Putamen (tissue), 1 donor: ENCODE results near the gene TBX21.

ENCODE experiments used
- DNase-seq: peaks from one replicate; pipeline ENCODE4 v3.0.0-alpha.2; 2016; ENCODE audit warnings: low spot score

TBX21 gene

DNA sequence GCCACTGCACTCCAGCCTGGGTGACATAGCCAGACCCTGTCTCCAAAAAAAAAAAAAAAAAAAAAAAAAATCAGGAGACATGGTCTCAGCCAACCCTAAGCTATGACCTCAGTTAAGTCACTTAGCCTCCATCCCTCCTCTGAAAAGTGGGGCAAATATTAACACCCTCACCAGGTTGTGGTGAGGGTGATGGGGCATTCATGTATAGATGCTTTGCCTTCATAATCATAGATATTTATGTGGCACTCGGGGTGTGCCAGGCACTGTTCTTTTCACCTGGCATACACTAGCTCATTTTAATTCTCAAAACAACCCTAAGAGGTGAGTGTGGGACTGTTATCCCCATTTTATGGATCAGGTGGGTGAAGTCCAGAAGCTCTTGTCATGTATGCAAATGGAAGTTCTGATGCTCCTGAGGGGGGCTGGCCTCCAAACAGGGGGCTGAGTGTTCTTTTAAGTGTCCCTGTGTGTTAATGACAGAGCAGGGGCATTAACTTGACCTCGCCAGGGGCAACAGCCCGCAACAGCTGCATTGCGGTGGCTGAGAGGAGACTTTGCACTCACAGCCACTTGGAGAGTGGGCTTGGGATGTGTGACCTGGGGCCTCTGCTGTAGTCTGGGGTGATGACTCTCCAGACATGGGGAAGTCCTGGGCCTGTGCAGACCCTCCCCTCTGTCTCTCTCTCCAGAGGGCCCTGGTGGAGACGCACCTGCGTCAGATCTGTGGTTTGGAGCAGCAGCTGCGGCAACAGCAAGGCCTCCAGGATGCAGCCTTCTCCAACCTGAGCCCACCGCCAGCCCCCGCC is 34.9 kb upstream of the TBX21 start:
- no peak for DNase-seq

DNA sequence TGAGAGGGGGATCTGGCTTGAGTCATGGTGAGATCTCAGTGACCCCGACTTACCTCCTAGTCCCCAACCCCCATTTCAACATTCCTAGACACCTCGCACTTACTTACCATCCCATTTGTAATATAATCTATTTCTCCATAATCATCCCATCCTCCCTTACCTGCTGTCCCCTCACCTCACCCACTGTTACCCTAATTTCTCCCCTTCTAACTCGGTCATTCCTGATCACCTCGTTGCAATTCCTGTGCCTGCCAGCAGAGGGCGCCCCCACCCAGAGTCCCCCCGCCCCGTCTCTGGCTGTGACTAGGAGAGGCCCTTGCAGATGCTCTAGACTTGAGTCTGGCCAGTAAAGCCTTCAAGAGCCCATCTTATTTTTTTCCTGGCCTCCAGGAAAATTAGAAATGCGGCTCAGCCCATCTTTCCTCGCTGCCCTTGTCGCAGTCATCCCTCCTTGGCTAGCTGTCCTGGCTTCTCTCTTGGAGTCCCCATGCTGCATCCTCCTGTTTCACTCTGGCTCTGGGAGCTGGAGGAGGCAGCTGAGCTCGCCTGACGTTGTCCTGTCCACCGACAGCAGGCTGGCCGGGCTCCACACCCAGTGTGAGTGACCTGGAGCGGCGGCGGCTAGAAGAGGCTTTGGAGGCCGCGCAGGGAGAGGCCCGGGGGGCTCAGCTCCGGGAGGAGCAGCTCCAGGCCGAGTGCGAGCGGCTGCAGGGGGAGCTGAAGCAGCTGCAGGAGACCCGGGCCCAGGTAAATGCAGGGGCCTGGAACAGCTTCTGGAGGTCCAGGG is 34.1 kb upstream of the TBX21 start:
- DNase-seq, result no peak

DNA sequence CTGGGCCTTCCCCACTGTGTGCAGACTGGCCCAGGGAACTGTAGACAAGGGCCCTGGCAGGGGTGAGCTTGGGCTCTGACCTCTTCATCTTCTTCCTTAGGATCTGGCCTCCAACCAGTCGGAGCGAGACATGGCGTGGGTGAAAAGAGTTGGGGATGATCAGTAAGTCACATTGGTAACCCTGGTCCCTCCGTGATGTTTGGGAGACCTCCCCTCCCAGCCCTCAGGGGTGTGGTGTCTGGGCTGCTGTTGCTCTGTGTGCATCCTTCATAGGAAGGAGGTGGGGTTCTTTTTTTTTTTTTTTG is 33.5 kb upstream of the TBX21 start:
- no peak for DNase-seq

DNA sequence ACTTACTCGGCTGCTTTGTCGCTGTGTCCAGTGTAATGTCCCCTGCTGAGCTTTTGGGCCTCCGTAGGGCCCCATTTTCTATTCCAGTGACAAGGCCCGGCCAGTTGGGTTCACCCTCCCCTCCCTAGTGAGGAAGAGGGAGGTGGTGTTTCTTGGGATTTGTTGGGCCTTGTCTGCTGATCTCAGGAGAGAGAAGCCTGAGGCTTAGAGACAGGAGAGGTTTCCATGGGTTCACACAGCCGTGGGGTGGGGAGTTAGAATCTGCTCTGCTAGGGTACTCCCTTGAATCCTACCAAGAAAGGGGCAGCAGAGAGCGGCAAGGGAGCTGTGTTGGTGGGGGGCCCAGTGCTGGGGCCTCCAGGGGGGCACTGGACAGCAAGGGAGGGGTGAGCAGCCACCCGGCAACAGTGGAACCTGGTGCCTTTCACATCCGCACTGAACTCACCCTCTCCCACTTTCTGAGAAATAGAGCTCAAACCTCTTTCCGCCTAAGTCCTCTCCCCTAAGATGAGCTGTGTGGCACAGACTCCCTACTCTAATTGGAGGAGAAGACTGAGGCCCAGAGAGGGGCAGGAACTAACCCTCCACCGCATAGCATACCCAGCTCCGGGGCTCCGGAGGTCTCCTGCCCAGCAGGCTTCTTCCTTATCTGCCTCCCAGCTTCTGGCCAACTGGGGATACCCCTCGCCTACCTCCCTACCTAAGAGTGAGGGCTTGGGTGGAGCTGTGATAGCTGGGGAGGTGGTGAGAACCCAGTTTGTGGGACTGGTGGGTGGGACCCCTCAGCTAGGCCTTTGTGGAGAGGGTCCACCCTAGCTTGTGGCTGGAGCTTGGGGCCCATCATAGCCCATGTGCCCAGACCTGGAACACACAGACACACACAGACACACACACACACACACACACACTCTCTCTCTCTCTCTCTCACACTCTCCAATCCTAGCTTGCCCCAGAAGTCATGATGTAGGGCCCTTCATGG is 32.3 kb upstream of the TBX21 start:
- no peak for DNase-seq

- DNase-seq, result no peak
Measured at GRCh38 chr17:47701608-47702007, 31.4 kb upstream of the TBX21 start.

DNA sequence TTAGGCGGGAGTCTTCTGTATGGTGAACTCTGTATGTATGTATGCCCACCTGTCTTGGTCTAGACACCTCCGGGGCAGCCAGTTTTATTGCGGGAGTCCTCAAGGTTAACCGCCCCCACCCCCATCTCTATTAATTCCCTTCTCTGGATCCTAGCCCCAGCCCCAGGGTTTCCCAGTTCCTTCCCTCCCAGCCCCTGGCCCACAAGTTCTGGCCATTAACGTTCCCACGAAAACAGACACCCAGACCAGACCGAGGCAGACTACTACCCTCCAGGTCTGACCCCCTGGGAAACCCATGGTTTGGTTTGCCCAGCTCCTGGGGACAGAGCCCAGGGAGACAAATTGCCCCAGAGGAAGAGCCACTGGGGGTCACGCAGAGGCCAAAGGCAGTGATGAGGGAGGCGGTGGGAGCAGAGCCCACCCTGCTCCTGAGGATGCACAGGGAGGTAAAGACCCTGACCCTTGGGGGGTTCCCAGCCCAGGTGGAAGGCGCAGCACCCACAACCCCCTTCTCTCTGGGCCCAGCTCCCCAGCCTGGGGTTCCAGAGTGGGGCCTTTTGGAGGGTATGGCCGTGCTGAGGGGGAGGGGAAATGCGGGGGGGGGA is 30.5 kb upstream of the TBX21 start:
- no peak for DNase-seq

DNA sequence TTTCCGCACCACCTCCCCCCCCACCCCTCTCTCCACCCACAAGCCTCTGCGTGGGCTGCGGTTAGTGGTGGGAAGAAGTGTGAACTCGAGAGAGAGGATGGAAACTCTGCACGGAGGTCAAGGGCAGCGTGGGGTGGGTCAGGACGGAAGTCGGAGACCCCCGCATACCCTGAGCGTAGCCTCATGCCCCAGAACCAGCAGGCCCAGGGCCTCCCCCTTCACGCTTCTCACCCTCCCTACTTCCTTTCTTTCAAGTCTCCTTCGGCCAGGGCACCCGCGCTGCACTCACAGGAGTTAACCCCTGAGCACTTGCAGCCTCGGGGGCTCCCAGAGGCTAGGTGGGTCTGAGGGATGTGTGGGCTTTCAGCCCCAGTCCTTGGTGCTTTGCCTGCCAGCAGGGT is 29.8 kb upstream of the TBX21 start:
- DNase-seq, result no peak

DNA sequence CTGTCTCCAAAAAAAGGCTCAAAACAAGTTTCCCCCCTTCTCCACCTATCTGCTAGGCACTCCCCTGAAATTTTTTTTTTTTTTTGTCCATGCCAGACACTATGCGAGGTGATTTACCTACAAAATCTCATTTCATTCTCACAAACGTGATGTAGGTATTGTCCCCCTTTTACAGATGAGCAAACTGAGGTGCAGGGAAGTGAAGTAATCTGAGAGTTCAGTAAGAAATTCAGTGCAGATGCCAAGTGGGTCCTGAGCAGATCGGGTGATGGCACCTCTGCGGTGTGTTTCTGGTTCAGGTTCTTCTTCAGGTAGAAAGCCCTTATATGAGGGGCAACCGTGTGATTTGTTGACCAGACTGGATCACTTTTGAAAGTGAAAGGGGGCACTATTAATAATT is 29.4 kb upstream of the TBX21 start:
- DNase-seq, result no peak

DNA sequence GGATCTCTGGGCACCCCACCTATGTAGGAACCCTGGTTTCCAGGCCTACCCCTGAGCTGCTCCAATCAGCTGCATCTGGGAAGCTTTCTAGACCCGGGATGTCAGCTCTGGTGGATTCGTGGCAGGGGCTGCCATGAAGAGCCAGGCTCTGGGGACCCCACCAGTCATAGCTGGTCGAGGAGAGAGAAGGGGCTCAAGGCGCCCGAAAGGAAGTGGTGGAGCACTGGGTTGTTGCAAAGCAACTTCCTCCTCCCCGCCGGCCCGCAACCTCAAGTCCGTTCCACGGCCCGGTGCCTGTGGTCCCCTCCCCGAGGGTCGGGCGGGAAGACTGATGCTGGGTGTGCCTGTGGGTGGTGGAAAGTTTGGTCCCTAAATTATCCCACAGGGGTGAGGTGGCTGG is 28.9 kb upstream of the TBX21 start:
- no peak for DNase-seq

DNA sequence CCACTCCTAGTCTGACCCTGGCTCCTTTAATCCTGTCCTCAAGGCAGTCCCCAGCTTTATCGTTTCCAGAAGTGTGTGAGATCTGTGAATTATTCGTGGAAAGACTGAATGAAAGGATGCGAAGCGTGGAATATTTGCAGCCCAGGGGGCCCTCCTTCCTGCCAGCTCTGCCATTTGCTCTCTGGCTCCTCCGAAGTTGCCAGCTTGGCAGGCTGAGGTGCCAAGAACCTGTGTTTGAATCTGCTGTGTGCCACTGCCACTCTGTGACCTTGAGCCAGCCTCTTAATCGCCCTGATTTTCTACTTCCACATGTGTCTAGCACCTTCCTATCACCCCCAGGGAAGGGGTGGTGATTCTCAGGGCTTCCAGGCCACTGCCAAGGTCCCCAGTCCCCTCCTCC is 28.3 kb upstream of the TBX21 start:
- DNase-seq, result no peak

DNA sequence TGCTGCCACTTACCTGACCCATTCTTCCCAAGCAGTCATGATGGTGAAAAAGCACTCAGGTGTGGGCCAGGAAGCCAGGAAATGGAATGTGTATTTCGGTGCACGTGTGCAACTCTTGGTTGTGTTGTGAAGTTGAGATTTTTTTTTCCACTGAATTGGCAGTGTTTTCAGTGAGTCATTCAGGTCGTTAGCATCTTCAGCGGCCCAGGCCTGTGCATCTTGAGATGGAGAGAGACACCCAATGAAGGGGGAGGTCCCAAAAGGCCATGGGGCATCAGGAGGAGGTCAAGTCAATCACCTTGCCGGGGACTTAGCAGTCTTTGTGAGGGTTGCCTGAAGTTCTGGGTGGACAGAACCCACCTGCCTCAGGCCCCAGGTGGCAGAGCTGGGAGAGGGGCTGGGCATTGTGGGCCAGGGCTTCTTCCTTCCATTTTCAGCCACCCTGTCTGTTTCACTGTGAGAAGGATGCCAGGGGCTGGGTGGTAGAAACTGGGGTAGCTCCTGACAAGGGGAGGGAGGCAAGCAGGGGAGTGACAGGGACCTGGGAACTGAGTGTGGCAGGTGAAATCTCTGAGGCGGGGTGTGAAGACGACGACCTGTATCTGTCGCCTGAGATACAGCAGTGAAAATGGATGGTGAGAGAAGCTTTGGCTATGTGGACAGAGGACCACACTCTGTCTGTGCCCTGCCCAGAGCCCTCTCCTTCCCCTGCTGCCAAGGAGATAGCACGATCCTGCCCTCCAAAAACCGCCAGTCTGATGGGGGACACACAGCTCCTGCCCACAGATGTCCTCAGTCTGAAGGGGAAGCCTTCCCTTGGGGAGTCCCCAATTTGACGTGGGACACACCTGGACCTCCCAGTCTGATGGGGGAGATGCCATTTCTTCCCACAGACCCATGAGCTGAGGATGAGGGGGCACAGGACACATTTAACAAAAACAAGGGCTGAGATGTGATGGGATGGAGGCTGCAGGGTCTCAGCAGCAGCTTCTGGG is 27.2 kb upstream of the TBX21 start:
- DNase-seq, result no peak

GRCh38 chr17:47707056-47707804 is 25.8 kb upstream of the TBX21 start:
- peak; percentile 49 for DNase-seq

- DNase-seq, result no peak
Measured at GRCh38 chr17:47707884-47708283, 25.2 kb upstream of the TBX21 start.

GRCh38 chr17:47708312-47708863 is 24.6 kb upstream of the TBX21 start:
- DNase-seq, result no peak

DNA sequence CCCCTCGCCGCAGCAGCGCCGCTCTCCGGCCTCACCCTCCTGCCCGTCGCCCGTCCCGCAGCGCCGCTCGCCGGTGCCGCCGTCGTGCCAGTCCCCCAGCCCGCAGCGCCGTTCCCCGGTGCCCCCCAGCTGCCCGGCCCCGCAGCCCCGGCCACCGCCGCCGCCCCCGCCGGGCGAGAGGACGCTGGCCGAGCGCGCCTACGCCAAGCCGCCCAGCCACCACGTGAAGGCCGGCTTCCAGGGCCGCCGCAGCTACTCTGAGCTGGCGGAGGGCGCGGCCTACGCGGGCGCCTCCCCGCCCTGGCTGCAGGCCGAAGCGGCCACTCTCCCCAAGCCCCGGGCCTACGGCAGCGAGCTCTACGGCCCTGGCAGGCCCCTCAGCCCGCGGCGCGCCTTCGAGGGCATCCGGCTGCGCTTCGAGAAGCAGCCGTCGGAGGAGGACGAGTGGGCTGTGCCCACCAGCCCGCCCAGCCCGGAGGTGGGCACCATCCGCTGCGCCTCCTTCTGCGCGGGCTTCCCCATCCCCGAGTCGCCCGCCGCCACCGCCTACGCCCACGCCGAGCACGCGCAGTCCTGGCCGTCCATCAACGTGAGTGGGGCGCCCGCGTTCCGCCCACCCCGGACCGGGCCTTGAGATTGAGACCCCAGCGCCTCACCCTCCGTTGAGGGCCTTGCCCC is 24.0 kb upstream of the TBX21 start:
- no peak for DNase-seq

DNA sequence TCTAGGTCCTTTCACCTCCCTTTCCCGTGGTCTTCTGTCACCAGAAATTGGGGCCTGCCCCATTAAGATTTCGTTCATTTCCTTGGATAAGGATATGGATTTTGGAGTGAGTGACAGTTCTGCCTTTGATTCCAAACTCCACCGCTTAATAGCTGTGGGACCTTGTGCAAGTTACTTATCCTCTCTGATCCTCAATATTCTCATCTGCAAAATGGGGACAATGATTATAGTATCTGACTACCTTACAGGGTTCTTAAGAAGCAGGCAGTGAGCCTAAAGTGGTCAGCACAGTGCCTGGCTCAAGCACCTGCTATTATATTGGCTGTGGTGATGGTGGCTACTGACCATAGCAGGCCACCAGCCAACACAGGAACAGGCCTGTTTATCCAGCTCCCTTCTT is 23.4 kb upstream of the TBX21 start:
- DNase-seq, result no peak

DNA sequence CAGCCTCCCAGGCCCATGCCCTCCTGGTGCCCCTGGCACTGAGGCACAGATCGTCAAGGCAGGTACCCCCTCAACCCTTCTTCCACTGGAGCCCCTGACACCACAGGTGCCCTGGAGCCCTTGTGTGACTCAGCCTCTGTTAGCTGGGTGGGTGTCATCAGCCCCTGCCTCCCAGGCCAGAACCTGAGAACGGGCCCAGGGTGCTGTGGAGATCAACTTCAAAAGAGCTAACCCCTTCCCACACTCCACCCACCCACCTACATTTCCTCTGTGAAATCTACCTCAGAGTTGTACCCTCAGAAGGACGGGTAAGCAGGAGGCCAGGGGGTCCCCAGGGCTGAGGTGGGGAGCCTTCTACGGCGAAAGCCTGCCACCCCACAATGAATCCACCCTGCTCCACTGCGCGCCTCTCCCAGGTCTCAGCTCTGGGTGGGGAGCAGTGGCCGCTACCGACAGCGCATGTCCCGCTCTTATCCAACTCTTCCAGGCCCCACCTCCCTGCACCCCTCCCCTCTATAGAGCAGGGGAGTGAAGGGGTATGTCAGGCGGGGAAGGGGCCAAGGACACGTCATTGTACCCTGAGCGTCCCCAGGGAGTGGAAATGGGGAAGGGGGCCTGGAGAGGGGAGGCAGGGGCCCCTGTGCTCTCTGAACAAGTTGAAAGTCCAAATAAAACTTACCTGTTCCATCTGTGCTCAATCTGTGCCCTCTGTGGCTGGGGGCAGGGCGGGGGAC is 21.5 kb upstream of the TBX21 start:
- DNase-seq, result no peak

- no peak for DNase-seq
Measured at GRCh38 chr17:47712330-47713023, 20.6 kb upstream of the TBX21 start.
